ENCODE data around the gene SLC7A11.
A peak's percentile ranks its signal among the peaks of the same experiment; 100 is the strongest.

Gene SLC7A11

GRCh38 chr4:138204507-138204906, 37.6 kb downstream of the SLC7A11 start:
- peak; percentile 99 for FAIRE-seq

DNA sequence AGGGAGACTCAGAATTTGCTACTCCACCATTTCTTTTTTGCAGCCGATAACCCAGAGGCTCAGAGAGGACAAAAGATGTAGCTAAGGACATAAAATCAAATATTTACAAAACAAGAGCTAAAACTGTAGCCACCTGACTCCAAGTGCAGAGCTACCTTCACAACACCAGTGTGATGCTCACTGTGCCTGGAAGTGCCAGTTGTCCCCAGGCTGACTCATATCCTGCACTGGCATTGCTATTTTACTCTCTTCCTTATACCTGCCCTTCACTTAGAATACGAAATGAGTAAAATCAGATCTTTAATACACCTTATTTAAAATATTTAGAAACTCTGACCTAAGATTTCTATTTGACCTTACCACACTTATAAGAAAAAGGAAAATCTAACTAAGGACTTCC, 39.5 kb downstream of the SLC7A11 start:
- no peak for FAIRE-seq

GRCh38 chr4:138200236-138200590, 41.9 kb downstream of the SLC7A11 start:
- peak; percentile 56 for FAIRE-seq

- peak; percentile 94 for FAIRE-seq
These were observed 42.4 kb downstream of the SLC7A11 start for GRCh38 chr4:138199568-138200235.

- FAIRE-seq: no peak
These were observed 46.0 kb downstream of the SLC7A11 start for GRCh38 chr4:138196153-138196552.

- no peak for FAIRE-seq
These were observed 48.2 kb downstream of the SLC7A11 start for GRCh38 chr4:138193963-138194362.

DNA sequence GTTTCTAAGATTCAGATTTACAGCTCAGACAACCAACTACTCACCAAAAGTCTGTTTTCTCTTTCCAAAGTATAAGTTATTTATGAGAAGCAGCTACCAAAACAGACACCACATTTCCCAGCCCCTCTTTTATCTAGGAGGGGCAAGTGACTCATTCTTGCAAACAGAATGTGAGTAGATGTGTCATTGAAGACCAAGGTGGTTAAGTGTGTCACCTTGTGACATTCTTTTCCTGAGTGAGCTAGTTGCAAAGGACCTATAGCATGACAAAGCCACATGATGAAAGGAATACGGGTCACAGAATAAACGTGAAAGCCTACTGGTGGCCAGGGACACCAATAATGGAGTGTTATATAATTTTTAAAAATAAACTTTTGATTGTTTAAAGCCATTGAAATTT, 50.0 kb downstream of the SLC7A11 start:
- FAIRE-seq: no peak

DNA sequence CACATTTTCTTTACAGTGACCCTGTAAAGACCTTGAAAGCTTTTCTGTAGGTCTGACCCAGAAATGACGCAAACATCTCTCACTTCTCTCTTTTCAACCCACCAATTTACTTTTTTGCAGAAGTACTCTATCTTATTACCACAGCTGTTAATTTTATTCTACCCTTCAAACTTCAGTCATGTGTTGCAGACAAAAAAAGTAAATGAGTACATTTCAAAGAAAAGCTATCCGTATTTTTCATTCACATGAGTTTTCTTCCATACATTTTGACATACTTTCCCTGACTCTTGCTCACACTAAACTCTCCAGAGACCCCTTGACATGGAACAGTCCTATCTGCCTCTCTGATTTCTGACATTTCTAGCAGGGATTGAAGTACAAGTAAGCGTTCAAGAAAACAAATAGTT, 51.7 kb downstream of the SLC7A11 start:
- FAIRE-seq: no peak

- no peak for FAIRE-seq
These were observed 52.9 kb downstream of the SLC7A11 start for GRCh38 chr4:138189206-138189605.

DNA sequence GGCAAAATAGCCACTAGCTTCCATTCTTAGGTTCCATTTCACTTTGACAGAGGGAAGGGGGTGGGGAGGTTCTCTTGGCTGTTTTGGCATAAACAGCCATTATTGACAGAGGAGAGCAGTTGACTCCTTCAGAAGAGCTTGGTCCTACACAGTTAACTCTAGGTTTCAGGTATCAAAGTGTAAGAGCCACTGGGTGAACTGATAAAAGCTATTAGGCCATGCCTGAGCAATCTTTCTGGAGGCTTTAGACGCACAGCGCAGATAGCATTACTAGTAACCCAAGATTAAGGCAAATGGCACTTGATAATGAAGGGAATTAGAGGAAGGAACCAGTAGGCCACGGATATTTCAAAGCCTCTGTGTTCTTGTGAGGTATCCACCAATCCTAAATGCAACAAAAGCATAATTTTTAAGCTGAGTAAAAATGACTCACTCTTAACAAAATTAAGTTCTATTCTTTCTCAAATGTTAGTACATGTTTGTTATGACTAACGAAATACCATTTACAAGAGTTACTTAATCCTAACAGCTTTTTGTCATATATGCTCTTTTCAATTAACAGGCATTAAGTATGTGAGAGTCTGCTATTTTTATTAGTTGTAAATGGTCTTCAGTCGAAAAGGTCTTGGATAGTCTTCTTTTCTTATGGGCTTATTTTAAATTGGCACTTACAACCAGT, 53.6 kb downstream of the SLC7A11 start:
- FAIRE-seq: no peak

- FAIRE-seq: no peak
These were observed 56.1 kb downstream of the SLC7A11 start for GRCh38 chr4:138185859-138186645.

DNA sequence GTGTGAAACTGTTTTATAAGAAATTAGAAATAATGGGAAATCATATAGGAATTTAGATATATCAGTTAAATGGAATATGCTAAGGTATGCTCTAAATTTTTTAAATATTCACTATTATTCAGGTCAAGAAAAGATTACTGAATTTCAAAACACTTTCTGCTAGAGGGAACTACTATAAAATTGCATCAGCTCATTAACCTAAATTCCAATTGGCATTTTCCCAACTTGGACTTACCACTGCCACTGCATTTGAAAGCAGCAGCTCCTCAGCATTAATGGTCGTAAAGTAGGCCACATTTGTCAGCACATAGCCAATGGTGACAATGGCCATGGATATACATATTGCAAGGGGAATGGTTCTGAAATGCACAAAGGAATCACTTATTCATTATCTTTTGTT, 57.3 kb downstream of the SLC7A11 start:
- no peak for FAIRE-seq

DNA sequence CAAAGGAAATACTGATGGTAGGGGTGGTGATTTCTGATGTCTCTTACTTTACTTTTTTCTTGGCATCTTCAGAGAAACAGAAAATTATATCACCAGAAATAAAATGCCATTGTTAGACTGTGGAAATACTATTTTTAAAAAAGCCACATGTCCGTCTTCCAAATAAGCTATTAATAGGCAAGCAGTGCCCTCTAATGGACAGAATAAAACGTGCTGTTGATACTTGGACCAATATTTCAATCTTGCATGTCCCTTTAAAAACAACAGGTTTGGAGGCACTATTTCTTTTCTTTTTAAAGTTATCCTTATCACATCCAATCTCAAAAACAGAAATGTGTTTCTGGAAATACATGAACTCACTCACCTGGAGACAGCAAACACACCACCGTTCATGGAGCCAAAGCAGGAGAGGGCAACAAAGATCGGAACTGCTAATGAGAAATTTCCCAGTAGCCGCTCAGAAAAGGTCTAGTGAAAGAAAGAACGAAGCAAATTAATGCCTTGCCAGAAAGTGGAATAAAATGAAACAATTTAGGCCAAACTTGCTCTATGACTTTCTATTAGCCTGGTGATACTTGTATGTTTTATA, 59.2 kb downstream of the SLC7A11 start:
- FAIRE-seq: peak; percentile 95

DNA sequence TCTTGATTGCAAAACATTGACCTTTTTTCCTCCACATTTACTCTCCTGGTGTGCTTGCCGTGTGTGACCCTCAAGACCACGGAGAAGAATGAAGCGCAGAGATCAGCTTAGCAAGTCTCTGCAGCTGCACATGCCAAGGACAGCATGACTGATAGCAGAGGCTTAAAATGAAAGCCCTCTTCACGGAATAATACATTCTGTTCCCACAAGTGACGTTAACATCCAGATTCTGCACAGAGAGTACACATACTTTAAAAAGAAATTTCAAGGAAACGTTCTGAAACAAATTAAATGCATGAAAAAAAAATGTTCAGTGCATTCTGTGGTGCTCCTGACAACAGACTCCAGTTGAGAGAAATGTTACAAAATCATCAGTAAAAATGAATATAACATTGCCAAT, 60.9 kb downstream of the SLC7A11 start:
- no peak for FAIRE-seq

GRCh38 chr4:138178566-138178965, 63.6 kb downstream of the SLC7A11 start:
- FAIRE-seq: no peak

DNA sequence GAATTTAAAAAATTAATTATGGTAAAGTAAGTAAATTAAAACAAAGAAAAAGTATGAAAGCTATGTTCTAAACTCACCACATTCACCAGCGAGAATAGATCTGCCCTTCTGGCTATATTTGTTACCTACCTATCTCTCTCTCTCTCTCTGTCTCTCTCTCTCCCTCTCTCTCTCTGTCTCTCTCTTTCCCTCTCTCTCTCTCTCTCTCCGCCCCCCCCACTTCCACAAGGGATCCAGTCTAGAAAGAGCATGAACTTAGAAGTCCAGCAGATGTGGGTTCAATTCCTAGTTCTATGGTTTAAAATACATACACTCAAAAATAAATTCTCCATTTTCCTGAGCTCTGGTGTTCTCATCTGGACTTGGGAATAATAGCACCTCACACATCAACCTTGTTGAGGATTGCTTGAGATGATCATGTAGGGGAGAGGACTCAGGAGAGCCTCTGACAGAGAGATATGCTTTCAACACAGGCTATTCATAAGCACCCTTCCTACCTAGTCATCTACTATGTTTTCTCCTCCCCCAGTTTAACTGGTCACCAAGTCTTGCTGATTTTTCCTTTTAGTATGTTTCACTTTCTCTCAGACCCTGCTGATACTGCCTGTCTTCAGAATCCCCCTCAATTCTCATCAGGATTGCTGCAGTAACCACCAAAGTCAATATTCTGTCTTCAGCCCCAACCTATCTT, 64.7 kb downstream of the SLC7A11 start:
- no peak for FAIRE-seq

GRCh38 chr4:138174981-138175794, 67.0 kb downstream of the SLC7A11 start:
- FAIRE-seq: peak; percentile 99

DNA sequence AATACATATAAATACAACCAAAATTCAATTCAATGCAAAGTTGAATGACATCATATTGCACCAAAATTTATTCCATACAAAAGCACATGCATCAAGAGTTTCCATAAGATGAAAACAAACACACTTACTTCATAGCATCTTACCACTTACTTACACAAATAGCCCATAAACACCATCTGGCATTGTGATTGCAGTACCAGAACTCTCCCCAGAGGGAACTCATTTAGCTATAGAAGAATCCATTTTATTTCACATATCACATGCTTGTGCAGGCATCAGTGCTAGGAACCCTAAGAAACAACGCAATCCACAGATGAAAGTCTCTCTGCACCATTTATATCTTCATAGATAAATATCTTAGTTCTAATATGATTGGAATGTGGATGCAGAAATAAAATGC, 77.9 kb downstream of the SLC7A11 start:
- FAIRE-seq: no peak

DNA sequence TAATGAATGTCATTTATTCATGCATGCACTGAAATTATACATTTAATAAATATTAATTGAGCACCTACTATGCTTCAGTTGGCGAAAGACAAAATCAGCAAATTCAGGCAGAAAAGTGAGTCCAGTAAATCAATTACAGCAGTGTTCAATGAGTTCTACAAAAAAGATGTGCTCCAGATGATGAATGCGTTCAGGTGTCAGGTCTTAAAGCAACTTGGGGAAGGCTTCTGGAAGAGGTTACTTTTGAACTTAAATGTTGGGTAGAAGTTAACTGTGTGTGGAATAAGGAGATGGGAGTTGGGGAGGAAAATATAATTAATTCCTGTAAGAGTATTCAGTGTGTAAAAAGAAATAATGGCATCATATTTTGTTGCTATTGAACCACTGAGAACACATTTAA, 79.0 kb downstream of the SLC7A11 start:
- FAIRE-seq: no peak

DNA sequence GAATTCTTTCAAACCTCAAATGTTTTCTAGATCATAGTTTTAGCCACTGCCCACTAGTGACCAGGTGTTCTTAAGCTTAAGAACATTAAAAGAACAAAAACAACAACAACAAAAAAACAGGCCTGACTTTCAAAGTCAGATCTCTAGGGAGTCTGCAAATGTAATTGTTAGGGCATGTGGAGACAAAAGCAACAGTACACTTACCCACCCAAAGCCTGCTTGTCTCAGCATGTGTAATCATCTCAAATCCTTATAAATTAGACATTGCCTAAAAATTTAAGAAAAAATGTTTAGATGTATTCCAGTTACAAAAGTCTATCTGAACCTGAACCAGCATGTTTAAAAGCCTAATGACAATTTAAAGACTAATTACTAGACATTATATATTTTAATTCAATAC, 79.9 kb downstream of the SLC7A11 start:
- no peak for FAIRE-seq

DNA sequence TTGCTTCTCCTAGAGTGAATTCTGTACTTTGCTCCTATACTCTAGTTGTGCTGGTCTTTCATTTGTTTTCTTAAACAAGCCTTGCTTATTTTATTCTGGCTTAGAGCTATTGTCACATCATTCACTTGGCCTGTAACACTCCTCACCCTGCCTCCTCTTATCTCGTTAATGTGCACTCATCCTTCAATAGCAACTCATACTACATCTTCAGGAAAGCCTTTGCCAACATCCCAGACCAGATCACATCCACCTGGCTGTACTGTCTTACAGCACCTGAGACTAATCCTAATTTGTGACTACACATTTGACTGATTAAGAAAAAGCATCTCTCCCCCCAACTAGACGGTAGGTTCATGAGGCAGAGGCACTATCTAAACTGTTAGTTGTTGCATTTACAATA, 80.8 kb downstream of the SLC7A11 start:
- no peak for FAIRE-seq

DNA sequence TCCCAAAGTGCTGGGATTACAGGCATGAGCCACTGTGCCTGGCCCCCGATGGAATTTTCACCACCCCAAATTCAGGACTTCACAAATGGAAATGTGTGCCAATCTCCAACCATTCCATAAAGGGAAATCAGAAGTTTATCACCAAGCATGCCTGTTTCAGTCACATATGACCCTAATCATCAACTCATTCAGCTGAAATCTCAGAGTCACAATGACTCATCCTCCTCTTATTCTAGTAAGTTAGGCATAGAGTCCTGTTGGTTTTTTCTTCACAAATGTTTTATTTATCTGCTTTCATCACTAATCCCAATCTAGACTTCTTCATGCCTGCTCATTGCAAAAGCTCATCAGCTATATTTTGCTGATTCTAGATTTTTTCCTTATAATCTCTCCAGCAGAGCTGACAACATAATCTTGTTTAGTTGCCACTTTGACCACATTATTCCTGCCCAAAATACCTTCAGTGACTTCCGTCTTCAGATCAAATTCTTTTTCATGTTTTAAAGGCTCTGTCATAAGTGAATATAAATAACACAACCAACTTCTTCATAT, 83.3 kb downstream of the SLC7A11 start:
- no peak for FAIRE-seq
